COLO668 (cell line): Measurements from ENCODE around the gene C4B.
"Not testable (repeated sequence)": the region's sequence is repeated elsewhere in the genome, so short reads cannot be mapped to it uniquely, and the experiment has no call there.

Experiments used
- DNase-seq: peaks from one replicate; lab custom pipeline; 2025; ENCODE audit not compliant: unreplicated experiment; lab: John Stamatoyannopoulos, UW

The C4B gene

GRCh38 chr6:32014547-32014946 lies at the start of gene C4B:
Gene C4B, plus strand, starts transcription at chr6:32014795. Its CDS starts 51 bp downstream, at chr6:32014846.
- DNase-seq = not testable (repeated sequence)

GRCh38 chr6:31965700-31966099 lies 48.9 kb upstream of the C4B start:
- DNase-seq = no peak

- DNase-seq = no peak
Measured at GRCh38 chr6:31966506-31966905, 48.1 kb upstream of the C4B start.

GRCh38 chr6:31966997-31967925 lies 47.3 kb upstream of the C4B start:
- no peak for DNase-seq

- DNase-seq = no peak
Measured at GRCh38 chr6:31967926-31968320, 46.7 kb upstream of the C4B start.

GRCh38 chr6:31968326-31968725 lies 46.3 kb upstream of the C4B start:
- DNase-seq = no peak

- no peak for DNase-seq
Measured at GRCh38 chr6:31968791-31969711, 45.5 kb upstream of the C4B start.

- no peak for DNase-seq
Measured at GRCh38 chr6:31969712-31970603, 44.6 kb upstream of the C4B start.

- DNase-seq = peak; percentile 63
Measured at GRCh38 chr6:31970604-31971271, 43.9 kb upstream of the C4B start.

- DNase-seq = peak; percentile 37
Measured at GRCh38 chr6:31971279-31971992, 43.2 kb upstream of the C4B start.

GRCh38 chr6:31971993-31972708 lies 42.4 kb upstream of the C4B start, which contains the start of gene DXO:
Gene DXO, minus strand, starts transcription at chr6:31972138. Its CDS starts 463 bp downstream, at chr6:31971675.
- DNase-seq = peak; percentile 96

- no peak for DNase-seq
Measured at GRCh38 chr6:31972709-31973350, 41.8 kb upstream of the C4B start.

GRCh38 chr6:31976065-31976464 lies 38.5 kb upstream of the C4B start:
- not testable (repeated sequence) for DNase-seq

GRCh38 chr6:31977816-31978431 lies 36.7 kb upstream of the C4B start:
- no peak for DNase-seq

GRCh38 chr6:31978831-31979230 lies 35.8 kb upstream of the C4B start:
- no peak for DNase-seq

- DNase-seq = no peak
Measured at GRCh38 chr6:31979238-31979898, 35.2 kb upstream of the C4B start.

GRCh38 chr6:31980195-31980876 lies 34.3 kb upstream of the C4B start:
- DNase-seq = not testable (repeated sequence)
